ENCODE measurements around the gene HNRNPU.

The HNRNPU gene

GRCh38 chr1:244802556-244803239, 61.6 kb downstream of the HNRNPU start:
- in situ Hi-C loops (cut with MboI; ENCODE audit: low sequenced_read_pairs) = no loop called here

DNA sequence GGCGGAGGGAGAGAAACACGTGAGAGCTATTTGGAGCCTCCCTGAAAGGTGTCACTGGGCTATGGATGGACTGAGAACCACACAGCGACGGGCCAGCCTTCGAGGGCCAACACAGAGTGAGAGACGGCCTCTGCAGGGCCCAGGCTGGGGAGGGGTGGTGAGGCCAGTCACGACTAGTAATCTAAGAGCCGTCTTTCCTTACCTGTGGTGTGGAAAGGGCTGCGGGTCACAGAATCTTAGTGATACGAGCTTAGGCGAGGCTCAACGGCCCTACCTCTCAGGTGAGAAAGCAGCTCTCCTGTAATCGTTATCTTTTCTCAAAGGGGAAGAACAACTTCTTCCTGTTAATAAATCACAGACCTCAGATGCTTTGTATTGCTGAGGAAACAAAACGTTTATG, 62.3 kb downstream of the HNRNPU start:
- in situ Hi-C loops (cut with MboI; ENCODE audit: low sequenced_read_pairs) = no loop called here

DNA sequence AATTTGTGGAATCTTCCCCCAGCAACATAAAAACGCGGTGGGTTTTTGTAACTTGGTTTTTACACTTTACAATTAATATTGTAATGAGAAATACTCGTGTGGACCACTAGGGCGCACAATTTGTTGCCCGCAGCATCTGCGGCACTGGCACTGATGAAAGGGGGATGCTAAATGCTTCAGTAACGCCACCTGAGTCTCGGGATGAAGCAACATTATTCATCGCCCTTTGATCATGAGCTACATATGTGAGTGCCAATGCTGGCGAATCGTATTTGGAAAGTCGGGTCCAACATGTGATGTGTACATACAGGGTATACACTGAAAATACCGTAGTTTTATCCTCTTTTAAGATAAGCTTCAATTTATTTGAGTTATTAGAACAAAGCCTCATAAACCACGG, 63.1 kb downstream of the HNRNPU start:
- in situ Hi-C loops (cut with MboI; ENCODE audit: low sequenced_read_pairs) = no loop called here

DNA sequence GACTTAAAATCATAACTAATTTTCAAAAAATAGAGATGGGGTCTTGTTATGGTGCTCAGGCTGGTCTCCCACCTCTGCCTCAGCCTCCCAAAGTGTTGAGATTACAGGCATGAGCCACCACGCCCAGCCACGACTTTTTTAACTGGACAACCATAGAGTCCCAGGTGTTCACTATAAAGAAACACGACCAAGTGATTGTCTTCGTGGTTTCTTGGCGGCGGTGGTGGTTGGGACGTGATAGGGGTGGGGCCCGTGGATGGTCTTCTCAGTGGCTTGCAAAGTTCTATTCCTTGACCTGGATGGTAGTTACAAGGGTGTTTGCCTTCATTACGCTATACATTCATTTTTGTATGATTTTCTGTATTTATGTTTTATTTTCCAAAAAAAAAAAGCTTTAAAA, 63.5 kb downstream of the HNRNPU start:
- in situ Hi-C loops (cut with MboI; ENCODE audit: low sequenced_read_pairs) = no loop called here
